ENCODE measurements around the gene GALM. TPM values are rescaled to one million over a fixed set of nuclear protein-coding genes. Genes with fewer than 3 reads are reported as not detected.
A peak's percentile ranks its signal among the peaks of the same experiment; 100 is the strongest.
"Not testable (repeated sequence)": the region's sequence is repeated elsewhere in the genome, so short reads cannot be mapped to it uniquely, and the experiment has no call there.

The GALM gene
- 3.3 and 3.6 TPM in 2 replicates for total RNA-seq (2014; rRNA removed; shearing (Covaris generic))

GRCh38 chr2:38665854-38666555, at the start of gene GALM:
Gene GALM, plus strand, starts transcription at chr2:38666114. Its CDS starts 48 bp downstream, at chr2:38666162.
- peak; percentile 78 for DNase-seq (ENCODE audit: low read depth)

GRCh38 chr2:38617301-38617700, 48.6 kb upstream of the GALM start:
- no peak for DNase-seq (ENCODE audit: low read depth)

- DNase-seq (ENCODE audit: low read depth) = peak; percentile 22
Measured at GRCh38 chr2:38619458-38620164, 46.3 kb upstream of the GALM start.

GRCh38 chr2:38620282-38620977, 45.5 kb upstream of the GALM start:
- DNase-seq (ENCODE audit: low read depth) = no peak

- no peak for DNase-seq (ENCODE audit: low read depth)
Measured at GRCh38 chr2:38621018-38621417, 44.9 kb upstream of the GALM start.

- DNase-seq (ENCODE audit: low read depth) = no peak
Measured at GRCh38 chr2:38622210-38622609, 43.7 kb upstream of the GALM start.

DNA sequence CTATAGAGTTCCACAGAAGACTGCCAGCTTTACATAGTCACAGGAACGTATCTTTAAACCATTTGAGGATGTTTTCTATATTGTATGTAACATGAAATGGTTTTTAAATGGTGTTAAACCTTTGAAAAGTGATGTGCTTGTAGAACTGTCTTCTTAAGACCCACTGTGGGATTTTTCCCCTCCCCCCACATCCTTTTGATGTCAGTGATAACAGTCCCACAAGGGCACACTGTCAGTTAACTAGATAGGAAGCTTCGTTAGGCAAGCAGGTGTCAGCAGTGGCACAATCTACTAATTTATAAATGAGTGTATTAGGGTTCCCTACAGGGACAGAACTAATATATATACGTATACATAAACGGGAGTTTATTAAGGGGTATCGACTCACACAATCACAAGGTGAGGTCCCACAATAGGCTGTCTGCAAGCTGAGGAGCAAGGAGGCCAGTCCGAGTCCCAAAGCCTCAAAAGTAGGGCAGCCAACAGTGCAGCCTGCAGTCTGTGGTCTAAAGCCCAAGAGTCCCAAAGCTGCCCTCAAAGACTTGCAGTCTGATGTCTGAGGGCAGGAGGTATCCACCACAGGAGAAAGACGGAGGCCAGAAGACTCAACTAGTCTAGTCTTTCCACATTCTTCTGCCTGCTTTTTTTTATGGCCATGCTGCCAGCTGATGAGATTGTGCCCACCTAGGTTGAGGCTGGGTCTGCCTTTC, 39.4 kb upstream of the GALM start:
- no peak for DNase-seq (ENCODE audit: low read depth)

DNA sequence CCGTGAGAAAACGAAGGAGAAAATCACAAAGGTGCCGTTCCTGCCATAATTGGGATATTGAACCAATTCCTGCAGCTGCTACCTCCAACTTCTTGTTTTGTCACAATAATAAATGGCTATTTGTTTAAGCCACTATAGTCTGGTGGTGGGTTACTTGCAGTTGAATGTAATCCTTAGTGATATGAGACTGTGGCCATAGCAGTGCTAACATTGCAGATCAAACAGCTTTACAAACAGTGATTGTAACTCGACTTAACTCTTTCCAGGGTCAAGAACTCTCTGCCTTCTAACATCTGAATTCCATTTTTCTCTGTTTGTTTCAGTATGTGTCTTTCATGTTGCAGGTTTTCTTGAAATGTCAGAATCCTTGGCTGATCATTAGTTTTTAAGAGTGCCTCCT, 38.5 kb upstream of the GALM start:
- DNase-seq (ENCODE audit: low read depth) = no peak

- DNase-seq (ENCODE audit: low read depth) = no peak
Measured at GRCh38 chr2:38629684-38630083, 36.2 kb upstream of the GALM start.

- DNase-seq (ENCODE audit: low read depth) = no peak
Measured at GRCh38 chr2:38631976-38632375, 33.9 kb upstream of the GALM start.

GRCh38 chr2:38632980-38633379, 32.9 kb upstream of the GALM start:
- no peak for DNase-seq (ENCODE audit: low read depth)

DNA sequence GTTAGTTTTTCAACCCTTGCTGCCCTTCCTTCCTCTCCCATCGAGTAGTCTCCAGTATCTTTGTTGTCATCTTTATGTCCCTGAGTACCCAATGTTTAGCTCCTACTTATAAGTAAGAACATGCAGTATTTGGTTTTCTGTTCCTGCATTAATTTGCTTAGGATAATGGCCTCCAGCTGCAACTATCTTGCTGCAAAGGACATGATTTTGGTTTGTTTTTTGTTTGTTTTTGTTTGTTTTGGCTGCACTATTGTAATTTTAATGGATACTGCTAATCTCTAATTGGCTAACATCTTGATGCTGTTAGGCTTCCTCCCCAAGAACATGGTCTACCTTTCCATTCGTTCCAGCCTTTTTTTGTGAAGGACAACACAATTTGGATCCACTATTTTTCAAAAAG, 32.0 kb upstream of the GALM start:
- no peak for DNase-seq (ENCODE audit: low read depth)

DNA sequence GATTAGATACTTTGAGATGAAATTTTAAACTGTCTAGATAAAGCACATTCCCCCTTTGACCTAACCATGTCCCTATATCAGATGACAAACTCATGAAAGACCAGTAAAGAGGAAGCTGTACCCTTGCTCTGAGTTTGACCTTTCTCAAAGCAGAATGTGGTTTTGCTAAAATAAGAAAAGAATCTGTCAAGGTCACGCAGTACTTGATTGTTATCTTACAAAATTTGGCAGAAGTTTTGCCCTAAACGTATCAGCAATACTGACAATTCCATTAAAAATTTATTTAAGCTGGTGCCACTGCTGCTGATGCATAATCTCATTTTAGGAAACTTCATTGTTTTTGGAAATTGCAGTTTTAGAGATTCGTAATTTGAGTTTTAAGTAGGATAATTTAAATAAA, 31.2 kb upstream of the GALM start:
- DNase-seq (ENCODE audit: low read depth) = no peak

GRCh38 chr2:38635139-38635538, 30.8 kb upstream of the GALM start:
- no peak for DNase-seq (ENCODE audit: low read depth)

DNA sequence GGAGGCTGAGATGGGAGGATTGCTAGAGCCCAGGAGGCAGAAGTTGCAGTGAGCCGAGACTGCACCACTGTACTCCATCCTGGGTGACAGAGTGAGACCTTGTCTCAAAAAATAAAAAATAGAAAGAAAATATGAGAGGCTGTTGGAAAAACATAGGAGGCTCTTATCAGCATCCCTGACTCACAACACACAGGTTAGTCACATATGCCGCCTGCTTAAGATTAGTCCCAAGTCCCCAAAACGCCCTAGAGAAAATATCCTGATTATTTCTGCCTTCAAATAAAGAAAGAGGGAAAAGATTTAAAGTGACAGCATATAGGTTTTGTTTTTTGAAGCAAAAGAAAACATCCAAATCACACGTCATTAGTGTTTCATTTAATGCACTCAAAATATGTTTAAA, 29.8 kb upstream of the GALM start:
- DNase-seq (ENCODE audit: low read depth) = no peak

GRCh38 chr2:38642373-38643017, 23.4 kb upstream of the GALM start:
- not testable (repeated sequence) for DNase-seq (ENCODE audit: low read depth)

DNA sequence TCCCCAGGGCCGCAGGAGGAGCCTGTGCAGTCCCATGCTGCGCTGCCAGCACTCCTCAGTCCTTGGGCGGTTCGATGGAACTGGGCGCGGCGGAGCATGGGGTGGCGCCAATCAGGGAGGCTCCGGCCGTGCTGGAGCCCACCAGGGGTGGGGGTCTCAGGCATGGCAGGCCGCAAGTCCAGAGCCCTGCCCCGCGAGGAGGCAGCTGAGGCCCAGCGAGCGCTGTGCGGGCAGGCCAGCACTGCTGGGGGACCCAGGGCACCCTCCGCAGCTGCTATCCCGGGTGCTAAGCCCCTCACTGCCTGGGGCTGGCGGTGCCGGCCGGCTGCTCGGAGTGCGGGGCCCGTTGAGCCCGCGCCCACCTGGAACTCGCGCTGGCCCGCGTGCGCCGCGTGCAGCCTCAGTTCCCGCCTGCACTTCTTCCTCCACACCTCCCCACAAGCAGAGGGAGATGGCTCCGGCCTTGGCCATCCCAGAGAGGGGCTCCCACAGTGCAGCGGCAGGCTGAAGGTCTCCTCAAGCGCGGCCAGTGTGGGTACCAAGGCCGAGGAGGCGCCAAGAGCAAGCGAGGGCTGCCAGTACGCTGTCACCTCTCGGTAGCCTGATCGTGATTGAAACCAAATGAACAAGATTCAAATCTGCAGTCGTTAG, 22.8 kb upstream of the GALM start:
- DNase-seq (ENCODE audit: low read depth) = no peak

DNA sequence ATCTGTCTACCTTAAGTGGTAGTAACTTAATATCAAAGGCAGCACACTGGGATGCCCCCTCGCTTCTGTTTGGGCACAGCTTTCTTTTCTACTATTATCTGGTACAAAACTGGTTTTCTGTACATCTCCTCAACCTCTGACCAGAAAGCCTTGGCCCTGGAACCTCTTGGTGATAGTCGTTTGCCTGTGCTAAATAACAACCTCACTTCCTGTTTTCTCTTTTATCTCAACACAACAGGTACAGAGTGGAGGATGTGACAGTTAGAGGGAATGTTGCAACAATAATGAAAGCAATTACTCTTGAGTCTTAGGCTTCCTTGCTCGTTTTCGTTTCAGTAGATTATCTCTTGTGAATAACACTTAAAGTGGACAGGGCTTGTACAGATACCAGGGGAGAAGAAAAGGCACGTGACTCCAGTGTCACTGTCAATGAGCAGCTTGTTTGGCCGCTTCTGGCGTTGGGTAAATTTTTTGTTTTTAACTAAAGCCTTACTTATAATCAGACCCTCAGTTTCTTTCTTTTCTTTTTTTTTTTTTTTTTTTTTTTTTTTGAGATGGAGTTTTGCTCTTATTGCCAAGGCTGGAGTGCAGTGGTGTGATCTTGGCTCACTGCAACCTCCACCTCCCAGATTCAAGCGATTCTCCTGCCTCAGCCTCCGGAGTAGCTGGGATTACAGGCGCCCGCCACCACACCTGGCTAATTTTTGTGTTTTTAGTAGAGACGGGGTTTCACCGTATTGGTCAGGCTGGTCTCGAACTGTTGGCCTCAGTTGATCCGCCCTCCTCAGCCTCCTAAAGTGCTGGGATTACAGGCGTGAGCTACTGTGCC, 22.0 kb upstream of the GALM start:
- not testable (repeated sequence) for DNase-seq (ENCODE audit: low read depth)

DNA sequence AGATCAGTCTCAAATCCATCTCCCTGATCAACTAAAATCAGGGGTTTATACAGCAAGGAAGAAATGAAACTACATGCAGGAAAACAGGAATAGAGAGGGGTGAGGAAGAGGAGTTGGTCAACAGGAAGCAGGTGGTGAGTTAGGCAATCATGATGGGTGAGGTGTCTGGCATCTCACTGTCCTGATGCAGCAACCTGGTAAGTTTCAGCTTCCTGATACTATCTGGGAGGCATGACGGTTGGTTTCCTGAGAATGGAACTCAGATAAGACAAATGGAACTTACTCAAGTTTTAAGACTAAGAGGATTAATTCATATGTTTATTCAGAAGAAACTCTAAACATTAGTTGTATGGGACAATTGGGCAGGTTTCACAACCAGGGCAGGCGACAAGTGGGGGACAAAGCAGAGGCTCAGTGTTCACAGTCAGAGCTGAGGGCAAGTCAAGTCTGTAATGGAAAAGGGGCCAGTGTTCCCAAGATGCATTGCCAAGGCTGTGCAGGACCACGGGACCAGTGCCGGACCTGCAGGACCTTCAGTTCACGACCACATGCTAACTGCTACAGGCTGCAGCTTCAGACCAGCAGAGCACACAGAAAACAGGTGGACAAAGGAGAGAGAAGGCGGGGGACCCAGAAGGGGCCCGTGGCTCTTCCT, 17.7 kb upstream of the GALM start:
- DNase-seq (ENCODE audit: low read depth) = no peak
